NCI-H2081 treated with DMSO at 0.1 percent for 48 hours (cell line): ENCODE data around the gene GPR61.

Experiments
- DNase-seq: peaks from one replicate; lab custom pipeline; 2025; lab: John Stamatoyannopoulos, UW

Gene GPR61

DNA sequence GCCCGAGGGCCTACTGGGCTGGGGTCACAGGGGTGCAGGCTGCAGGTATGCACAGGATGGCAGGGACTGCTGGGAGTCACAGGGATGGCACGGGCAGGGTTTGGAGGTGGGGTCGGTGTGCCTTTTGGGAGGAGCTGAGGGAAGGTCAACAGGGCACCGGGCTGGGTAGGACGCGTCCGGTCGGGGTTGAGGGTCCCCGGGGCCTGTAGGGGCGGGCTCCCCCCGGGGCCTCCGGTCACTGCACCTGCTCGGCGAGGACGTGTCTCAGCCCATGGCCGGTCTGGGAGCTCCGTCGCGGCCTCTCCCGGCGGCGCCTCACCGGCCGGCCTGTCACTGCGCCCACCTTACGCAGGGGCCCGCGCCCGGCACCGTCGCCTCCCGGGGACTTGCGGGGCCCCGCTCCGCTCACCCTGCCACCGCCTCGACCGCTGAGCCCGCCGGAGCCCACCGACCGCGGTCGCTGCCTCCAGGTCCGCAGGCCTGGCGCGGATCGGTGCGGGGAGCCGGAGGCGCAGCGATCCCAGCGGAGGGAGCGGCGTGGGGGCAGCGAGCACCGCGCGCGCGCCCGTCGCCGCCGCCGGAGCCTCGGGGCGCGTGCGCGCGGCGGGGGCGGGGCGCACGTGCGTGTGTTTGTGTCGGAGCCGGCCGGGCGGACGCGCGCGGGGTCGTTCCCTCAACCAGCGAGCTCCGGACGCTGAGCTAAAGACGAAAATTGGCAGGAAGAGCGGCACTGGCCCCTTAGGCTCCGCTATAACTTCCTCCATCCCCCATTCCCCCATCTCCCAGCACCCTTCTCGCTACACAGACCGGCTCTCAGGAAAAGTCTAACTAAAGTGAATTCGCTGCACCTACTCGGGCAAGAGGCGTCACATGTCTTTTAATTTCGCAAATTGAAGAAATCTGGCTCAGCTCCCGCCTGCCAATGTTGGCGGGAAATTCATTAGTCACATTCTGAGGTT lies 30.2 kb upstream of the GPR61 start, which contains the start of gene AMIGO1:
Gene AMIGO1, minus strand, starts transcription at position 552 of the 959 bp plus-strand sequence. CDS start 815 bp downstream, outside the sequence.
- DNase-seq, result no peak

DNA sequence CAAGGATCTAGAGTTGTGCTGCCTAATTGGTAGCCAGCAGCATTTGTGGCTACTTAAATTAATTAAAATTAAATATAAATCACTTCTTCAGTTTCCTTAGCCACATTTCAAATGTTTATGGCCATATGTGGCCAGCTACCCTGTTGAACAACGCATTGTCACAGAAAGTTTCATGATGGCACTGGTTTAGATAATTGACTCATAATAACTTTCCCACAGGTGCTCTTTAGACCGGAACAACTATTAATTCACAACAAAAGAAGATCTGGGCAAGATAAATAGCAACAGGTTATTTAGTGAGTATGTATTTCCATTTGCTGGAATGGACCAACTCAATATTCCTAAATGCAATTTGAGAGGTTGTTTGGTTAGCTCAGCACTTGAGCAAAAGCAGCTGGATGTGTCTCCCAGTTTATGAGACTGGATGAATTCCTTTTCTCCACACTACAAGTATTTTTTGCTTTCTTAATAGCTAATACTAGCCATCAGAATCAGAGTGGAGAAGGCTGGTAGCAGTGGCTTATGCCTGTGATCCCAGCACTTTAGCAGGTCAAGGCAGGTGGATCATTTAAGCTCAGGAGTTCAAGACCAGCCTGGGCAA lies 26.5 kb upstream of the GPR61 start:
- DNase-seq, result no peak

DNA sequence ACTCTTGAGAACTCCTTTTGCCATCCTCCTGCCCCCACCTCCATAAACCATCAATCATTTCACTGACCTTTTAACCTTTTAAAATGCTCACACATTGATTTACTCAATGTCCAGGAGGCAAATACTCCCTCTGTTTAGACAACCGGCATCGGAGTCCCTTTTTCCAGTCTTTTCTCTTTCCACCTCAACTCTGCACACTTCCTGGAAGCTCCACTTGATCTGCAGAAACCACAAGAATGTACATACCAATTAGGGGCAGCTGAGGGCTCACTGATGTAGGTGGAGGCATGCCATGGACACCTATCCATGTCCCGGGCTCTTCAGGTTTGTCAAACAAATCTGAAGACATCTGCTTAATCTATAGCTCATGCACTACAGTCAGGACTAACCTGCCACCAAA lies 24.8 kb upstream of the GPR61 start:
- DNase-seq, result no peak

DNA sequence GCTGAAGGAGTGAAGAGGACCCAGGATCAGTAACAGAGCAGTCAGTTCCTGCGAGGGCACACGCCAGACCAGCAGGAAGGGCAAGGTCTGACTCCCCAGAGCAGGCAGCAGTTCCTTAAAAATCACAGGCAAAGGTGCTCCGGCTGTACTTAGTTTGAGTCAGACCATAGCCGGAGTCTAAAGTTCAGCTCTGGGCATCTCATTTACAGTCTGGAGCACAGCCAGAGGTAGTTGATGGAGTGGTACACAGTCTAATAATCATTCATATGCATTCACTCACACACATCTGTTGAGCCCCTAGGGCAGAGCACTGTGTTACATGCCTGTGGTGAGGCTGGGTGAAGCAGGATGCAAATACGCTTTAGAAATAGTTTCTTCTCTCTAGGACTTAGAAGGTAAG lies 22.8 kb upstream of the GPR61 start:
- DNase-seq, result no peak

DNA sequence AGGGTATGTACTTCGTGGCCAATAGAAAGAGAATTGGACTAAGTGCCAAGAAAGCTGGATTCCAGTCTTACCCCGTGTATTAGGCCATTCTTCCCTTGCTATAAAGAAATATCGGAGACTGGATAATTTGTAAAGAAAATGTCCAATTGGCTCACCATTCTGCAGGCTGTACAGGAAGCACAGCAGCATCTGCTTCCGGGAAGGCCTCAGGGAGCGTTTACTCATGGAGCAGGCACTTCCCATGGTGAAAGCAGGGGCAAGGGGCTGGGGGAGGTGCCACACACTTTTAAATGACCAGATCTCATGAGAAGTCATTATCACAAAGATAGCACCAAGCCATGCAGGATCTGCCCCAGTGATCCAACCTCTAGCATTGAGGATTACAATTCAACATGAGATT lies 22.3 kb upstream of the GPR61 start:
- no peak for DNase-seq

DNA sequence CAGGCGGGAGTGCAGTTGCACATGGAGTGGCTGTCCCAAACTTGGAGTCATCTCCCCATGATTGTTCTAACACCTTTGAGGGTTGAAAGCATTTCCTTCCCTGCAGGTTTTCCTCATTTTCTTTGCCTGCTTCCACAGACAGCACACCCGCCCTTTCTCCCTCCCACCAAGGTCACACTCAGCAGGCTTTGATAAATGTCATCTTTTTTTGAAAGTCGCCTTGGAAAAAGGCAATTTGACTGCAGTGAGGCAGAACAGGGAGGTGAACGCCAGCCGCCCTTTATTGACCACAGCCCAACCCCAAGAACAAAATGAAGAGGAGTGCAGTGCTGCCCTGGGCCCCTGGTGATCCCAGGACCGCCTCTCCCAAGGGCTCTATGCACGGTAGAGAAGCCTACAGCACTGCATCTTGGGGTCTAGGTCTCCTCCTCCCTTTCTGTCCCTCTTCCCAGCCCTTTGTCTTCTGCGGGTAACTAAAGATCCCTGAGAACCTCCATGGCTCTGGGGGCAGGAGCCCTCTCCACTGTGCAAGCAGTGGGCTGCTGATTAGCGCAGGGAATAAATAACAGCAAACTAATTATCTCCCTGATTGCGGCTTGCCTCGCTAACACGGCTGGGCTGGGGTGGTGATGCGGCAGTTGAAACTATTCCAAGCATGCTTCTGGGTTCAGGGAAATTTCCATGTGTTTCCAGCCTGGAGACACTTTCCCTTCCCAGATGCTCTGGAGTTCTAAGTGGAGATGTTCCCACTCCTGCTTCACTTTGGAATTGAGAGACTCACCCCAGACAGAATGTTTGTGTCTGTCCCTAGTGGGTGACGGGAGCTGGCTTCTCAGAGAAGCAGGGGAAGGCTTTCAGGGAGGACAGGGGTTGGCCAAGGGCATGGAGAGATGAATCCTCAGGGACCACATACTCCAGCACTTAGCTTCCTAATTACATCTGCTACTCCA lies 18.4 kb upstream of the GPR61 start:
- no peak for DNase-seq

DNA sequence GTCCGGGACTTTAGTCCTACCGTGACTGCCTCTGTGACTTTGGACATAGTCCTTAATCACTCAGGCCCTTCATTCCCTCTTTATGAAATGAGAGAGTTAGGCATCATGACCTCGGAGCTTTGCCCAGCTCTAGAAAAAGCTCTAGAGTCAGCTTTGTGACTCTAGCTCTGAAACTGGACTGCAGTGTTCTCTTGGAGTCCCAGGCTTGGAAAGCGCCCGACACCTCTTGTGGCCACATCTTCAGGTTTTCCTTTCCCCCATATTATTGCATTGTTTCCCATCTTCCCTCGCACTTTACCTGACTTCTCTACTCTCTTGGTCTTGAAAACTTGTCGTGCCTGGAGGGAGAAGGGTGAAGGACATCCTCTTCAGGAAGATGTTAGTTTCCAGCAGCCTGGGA lies 17.6 kb upstream of the GPR61 start:
- no peak for DNase-seq

DNA sequence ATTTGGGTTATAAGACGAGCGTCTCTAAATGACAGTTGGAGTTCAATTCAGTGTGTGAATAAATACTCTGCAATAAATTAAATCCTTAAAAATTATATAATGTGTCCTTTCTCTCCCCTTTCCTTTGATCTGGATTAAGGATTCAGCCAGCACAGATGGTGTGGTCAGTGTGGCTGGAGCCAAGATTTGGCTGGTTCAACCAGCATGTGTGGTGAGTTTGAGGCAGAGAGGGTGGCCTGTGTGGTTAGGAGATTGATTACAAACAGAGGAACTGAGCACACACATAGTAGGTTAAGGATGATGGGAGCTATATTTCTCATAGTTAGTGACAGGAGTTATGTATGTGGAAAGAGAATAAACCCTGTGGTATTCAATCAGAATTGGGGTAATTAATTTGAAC lies 16.0 kb upstream of the GPR61 start:
- no peak for DNase-seq

DNA sequence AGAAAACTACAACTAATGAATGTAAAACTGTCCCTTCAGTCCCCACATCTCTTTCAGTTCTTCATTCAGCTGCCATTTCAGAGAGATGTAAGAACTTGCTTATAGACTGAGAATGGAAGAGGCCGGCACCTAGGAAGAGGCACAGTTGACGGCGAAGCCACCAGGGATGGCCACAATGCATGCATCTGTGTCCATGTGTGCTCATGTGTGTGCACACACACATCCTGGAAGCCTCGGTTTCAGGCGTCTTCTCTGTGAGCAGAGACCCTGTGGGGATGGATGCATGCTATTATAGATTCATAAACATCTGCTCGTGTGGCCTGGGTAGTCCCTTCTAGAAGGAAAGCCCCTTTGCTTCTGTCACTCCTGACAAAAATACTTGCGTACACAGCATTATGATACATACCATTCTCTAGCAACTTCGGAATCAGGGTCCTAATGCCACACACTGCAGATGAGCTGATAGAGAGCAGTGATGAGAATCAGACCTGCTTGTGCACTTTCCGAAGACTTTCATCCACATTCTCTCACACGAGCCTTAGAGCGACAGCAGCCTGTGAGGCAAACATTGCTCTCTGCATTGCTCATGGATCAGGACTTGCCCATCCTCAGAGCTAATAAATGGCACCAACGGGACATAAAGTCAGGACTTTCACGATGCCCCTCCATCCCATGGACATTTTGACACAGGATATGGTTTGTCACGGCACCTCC lies 12.4 kb upstream of the GPR61 start:
- DNase-seq, result no peak

DNA sequence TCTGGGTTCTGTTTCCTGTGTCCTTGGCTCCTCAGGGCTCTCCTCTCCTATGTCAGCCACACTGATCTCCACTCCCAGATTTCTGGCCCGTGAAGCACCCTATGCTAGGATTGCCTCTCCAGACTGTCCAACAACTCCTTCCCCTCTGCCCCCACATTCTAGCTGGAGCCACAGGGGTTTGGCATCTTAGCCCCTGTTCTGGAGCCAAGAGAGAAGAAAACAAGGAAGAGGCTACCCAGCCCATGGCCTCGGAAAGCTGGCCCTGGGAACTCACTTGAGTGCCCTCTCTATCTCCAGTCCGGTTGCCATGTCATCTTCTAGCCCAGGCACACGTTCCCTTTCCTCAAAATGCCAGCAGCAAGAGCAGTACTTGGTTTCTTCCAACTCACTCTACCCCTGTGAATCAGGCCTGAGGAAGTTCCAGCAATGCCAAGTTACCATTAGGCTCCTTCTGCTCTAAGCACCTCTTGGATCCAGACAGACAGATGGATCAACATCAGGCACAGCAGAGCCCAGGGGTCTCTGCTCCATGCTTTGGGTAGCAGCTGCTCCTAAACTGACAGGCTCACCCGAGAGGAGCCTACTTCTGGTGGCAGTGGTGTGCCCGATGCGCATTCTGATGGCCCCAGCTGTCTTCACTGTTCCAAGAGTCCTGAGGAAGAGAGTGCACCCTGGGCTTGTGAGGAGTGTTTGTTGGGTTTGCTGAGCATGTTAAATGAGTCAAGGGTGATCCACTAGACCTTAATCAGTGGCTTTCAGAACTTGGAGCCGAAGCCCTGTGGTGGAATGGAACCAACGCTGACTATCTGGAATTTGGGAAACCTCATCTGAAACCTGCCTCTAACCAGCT lies 11.6 kb upstream of the GPR61 start:
- no peak for DNase-seq

DNA sequence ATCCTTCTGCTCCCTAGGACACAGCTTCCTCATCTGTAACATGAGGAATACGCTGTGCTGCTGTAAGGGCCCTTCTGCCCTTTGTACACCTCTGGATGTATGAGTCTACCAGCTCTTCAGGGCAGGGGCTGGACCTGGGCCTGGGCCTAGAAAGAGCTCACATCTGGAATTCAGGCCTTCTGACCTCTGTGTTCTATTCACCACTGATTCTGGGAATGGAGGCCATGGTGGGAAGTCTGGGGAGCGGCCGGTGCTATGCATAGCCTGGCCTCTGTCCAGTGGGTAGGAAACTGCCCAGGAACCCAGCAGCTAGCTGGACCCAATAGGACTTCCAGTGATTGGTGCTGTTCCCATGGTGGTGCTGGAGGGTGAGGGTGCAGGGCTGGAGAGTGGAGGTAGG lies 11.0 kb upstream of the GPR61 start:
- no peak for DNase-seq

DNA sequence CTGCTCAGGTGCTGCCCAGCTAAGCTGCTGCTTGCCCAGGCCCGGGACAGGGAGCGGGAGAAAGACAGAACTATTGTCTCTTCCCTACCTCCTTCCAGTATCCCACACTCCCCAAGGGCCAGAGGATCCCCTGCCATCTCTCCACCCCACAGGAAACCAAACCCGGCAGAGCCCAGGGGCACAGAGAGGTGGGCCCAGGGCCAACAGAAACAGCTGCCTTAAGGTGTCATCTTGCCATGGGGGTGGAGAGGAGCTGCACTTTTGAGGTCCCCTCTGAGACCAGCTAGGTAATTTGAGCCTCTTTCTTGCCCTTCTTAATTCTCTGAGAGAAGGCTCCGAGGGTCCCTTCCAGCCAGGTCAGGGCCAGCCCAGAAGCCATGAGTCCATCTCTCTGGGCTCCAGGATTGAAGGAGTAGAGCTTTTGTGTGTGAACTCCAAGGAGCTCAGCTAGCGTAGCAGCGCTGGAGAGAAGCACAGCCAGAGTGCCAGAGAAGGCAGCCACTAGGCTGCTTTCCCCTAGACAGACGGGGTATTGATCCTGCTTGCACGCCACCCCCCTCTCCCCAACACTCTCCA lies 9.7 kb upstream of the GPR61 start:
- no peak for DNase-seq

DNA sequence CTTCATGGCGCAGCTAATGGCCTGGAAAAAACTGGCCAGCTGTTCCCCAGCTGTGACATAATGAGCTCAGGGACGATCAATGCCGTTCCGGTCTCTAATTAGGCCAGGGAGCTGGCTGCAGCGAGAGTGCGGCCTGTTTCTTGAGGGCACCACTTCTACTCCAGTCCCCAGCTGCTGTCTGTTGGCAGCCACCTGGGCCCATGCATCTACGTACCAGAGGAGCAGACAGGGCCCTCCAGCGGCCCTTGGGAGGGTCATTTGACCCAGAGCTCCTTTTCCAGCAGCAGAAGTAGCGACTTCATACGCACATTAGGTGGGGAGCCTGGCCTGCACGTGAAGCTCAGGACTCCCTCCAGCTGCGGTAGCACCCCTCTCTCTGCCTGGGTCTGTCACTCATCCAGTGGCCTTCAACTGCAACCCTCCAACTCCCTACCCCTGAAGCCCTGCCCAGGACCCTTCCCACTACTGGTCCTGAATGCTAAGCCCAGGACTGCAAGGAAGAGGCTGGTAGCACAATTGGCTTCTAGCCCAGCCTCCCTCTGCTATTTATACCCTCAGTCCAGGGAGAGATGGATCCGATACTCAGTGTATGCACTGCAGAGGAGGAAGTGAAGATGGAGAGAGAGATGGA lies 9.1 kb upstream of the GPR61 start:
- no peak for DNase-seq

DNA sequence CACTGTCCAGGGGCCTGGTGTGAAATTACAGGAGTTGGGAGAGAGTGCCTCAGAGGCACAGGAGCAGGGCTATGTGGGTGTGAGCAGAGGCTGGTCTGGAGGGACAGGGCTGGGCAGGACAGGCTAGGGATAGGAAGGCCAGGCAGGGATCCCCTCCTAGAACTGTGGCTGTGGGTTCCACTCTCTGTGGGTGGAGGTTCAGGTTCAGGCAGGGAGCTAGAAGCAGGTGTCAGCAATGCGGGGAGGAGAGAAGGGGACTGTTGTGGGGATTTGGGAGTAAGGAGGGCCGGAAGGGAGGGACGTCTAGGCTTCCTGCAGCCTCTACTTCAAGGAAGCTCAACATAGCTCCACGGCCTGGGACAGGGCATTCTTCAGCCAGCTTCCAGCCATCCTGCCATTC lies 8.3 kb upstream of the GPR61 start:
- no peak for DNase-seq

DNA sequence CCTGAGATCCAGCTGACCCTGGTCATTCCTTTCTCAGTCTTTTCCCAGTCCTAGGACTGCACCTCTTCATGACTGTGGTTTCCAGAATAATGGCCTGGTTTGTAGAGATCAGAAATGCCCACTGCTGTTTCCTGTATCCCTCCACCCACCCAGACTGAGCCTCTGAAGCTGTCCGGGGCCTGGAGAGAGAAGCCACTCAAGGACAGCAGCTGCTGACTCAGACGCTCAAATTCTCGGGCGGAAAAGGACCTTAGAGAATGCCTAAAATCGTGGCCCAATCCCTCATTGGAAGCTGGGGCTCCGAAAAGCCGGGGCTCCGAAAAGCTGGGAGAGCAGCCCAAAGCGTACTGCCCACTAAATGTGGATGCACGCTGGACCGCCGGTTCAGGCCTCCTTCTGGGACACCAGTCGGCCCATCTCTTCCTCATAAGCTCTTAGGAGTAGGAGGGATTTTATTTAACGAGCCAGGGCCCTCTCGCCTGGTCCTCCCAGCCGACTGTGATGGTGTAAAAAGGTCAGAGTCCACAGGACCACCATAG lies 7.8 kb upstream of the GPR61 start:
- DNase-seq, result no peak

DNA sequence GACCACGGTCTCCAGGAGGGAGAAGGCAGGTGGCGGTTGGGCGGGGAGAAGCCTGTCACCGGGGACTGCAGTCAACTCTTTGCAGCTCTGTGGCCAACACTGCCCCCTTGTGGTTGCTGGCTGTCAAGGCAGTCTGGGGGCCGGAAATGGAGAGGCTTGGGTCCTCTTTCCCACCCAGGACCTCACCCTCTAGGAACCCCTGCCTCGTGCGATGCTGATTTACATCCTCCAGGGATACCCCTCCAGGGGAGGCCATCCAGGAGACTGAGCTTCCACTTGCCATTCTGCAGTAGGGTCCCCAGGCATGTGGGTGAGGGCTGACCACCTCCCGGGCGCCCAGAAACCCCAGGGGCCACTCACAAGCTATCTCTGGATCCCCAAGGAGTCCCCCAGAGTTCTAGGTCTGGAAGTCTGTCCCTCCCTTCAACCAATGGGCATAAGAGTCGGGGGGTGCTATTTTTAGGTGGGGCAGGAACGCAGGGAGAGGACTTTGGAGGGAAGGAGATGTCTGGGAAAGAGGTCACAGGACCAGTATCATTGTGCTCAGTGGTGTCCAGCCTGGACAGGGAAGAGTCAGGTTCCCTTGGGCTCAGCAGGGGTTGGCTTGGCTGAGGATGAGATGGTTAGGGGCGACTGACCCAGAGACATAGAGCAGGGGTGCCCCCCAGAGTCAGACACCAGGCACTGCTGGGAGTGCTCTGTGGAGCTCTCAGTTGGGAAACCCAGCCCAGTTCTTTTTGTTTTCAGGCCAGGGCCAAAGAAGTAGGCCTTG lies 7.1 kb upstream of the GPR61 start:
- DNase-seq, result peak; percentile 34

DNA sequence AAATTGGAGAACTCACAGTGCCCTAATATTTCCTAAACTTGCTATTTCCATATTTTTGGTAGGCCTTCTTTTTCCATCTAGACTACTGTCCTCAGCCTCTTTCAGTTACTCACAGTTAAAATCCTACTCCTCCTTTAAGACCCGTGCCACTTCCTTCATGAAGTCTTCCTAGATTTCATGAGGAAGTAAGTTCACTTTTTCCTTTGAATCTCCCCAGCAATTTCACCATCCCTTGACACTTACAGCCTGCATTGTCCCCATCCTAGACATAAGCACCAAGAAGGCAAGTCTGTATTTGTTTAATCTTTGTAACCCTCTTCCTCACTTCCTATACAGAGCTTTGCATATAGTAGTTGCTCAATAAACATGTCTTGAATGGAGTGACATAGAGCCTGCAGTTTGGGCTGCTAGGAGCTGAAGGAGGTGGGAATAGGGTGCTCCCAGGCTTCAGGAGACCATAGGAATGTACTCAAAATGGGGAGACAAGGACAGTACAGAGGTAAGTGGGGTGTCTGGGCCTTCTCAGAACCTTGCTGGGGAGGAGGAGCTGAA lies 5.3 kb upstream of the GPR61 start:
- no peak for DNase-seq

DNA sequence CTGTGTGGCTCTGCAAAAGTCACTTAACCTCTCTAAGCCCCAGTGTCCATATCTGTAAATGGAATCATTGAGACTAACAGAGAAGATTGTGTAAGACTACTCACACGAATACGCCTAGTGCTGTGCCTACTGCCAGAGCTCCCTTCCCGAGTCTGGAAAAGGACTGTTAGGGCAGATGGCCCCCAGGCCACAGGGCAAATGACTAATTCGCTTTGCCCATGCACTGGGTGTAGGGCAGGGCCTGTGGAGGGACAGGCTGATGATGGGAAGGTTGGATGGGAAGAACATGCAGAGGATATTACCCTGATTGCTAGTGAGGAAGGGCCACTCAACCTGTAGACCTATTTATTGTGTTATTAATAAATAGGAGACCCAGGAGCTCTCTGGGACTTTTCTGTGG lies 4.2 kb upstream of the GPR61 start:
- no peak for DNase-seq
